ENCODE data around the gene PURA. TPM values are rescaled to one million over a fixed set of nuclear protein-coding genes. Genes with fewer than 3 reads are reported as not detected.

PURA gene
- total and polyA plus RNA-seq, 2 of the 13 experiments (the other 11 are each of a cell fraction or from before 2014, with no cell fraction given) = 2.0 to 5.0 TPM

DNA sequence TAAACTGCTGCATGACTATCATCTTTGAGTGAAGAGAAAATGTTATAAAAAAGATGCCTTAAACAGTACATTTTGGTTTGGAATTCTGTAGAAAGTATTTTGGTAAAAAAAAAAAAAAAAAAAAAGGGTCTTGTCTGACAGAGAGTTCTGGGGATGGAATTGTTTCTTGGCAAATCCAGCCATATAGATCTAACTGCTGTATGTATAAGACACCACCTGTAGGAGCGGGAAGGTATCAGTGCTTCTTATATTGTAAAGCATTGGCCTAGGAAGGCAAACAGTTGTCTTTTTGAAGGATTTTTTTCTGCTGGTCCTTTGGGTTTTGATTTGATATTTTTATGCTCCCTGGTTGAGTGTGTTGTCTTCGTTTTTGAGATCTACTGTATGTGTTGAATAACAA is 2.8 kb downstream of the PURA start (continued):
- no peak for TF ChIP-seq ZNF737 (CRISPR knock-in tag; IDR thresholded peaks at IDR 0.05; ENCODE audit: borderline replicate concordance)

DNA sequence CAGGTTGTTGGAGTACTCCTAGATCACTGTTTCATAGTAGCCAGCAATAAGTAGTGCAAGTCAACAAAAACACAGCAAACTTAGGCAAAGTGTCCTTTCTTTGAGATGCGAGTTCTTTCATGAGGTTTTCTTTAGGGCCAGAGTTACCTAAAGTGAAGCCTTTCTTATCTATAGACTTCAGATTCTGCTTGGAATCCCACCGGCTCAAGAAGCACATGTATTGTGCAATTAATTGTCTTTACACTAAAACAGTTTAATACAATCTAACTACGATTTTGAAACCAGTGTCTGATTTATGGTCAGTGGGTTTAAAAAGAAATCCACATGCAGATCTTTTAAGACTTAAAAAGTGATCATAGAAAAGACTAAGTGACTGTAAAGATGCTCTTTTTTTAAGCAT is 3.6 kb downstream of the PURA start:
- Histone ChIP-seq H3K4me1 (ENCODE audit: insufficient read depth, low read length) (peaks cover 40% of the 10 kb centered on the region), H3K36me3 (replicated peaks in 1 of 2; ENCODE audit: control insufficient read depth in 1 of 2, insufficient read depth in 2 of 2, low read length in 2 of 2) (no peaks in the 10 kb centered on the region), H3K9ac (ENCODE audit: insufficient read depth, low read depth, low read length) (no peak overlapping the region), H3K27me3 (ENCODE audit: control insufficient read depth in 1 of 2, insufficient read depth in 2 of 2, low read length in 2 of 2) (no peaks in the 10 kb centered on the region; a peak in 1 of 5 replicates), H3K4me3 (replicated peaks in 1 of 3; ENCODE audit: insufficient read depth in 1 of 3, low read depth in 2 of 3, low read length in 3 of 3) (no peak overlapping the region), H3K79me2 (ENCODE audit: insufficient read depth, low read length) (peaks cover 58% of the 10 kb centered on the region), H3K9me3 (ENCODE audit: low read length) (no peaks in the 10 kb centered on the region), H3K4me2 (ENCODE audit: low read depth, low read length) (no peak overlapping the region), H3K27ac (ENCODE audit: extremely low read length, insufficient read depth, low read length) (no peak overlapping the region), H2AFZ (ENCODE audit: low read length) (no peak overlapping the region), H4K20me1 (ENCODE audit: insufficient read depth, low read length) (peaks cover 22% of the 10 kb centered on the region)
- ChIA-PET POLR2A (interaction anchor here (1.0 kb wide), 1 partner anchor 10 kb away, joined by 7 read pairs; no protein-coding TSS in a partner anchor), CTCF (ENCODE audit: low intra/inter-chr PET ratio, low total read pairs) (no interaction called here)
- BruUV-seq (replicated peaks) = no TSS peak
- 87% methylated on average over 3 of the region's 3 CpGs for WGBS (ENCODE audit: low lambda C conversion rate)
- no peak for ATAC-seq
- intact Hi-C loops (cut with micrococcal nuclease; ENCODE audit: unreplicated experiment) = no loop called here
- FAIRE-seq = no peak
- in situ Hi-C loops (cut with HindIII; ENCODE audit: extremely low pct_ligation_motif_present, low pct_unique_long_range_greater_than_20kb) = no loop called here
- DNase-seq (ENCODE audit: low spot score) = no peak
- no peak for TF ChIP-seq CAMTA2 (CRISPR knock-in tag; IDR thresholded peaks at IDR 0.05; ENCODE audit: borderline replicate concordance)
- TF ChIP-seq CEBPB (IDR thresholded peaks at IDR 0.05; ENCODE audit: borderline replicate concordance, low read depth, low read length) = peak; percentile 25; the same call in 1 of the 2 replicates

DNA sequence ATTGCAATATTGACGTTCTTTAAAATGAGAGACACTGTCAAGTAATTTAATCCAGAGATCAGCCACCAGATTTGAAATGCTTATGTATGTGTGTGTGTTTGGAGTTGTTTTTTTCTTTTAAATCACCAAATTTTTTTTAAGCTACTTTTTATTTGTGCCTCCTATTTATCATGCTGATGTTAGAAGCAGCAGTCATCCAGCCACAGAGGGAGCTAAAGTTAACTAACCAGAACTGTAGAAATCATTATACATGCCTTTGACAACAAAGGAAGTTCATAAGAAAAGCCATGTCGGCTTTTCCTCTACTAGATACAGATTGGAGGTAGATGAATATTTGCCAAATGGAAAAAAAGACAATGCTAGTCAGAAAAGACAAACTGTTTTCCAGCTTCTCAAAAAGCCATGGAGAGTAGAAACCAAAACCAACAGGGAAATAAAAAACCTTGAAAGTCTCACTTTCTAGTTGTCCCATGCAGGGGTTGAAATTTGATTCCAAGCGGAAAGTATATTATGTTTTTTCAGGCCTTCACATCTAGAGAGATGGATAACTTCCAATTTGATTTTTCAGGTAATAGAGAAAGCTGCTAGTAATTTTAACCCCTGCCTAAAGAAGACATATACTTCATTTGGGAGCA is 4.5 kb downstream of the PURA start:
- Histone ChIP-seq H3K27ac (ENCODE audit: extremely low read length, insufficient read depth, low read length) (no peak overlapping the region), H3K9ac (ENCODE audit: insufficient read depth, low read depth, low read length) (no peak overlapping the region), H3K79me2 (ENCODE audit: insufficient read depth, low read length) (peaks cover 56% of the 10 kb centered on the region), H3K36me3 (replicated peaks in 1 of 2; ENCODE audit: control insufficient read depth in 1 of 2, insufficient read depth in 2 of 2, low read length in 2 of 2) (no peaks in the 10 kb centered on the region), H3K4me1 (ENCODE audit: insufficient read depth, low read length) (peaks cover 36% of the 10 kb centered on the region), H2AFZ (ENCODE audit: low read length) (no peak overlapping the region), H4K20me1 (ENCODE audit: insufficient read depth, low read length) (peaks cover 21% of the 10 kb centered on the region), H3K27me3 (ENCODE audit: control insufficient read depth in 1 of 2, insufficient read depth in 2 of 2, low read length in 2 of 2) (no peaks in the 10 kb centered on the region; a peak in 1 of 5 replicates), H3K9me3 (ENCODE audit: low read length) (no peaks in the 10 kb centered on the region), H3K4me3 (replicated peaks in 1 of 3; ENCODE audit: insufficient read depth in 1 of 3, low read depth in 2 of 3, low read length in 3 of 3) (no peak overlapping the region), H3K4me2 (ENCODE audit: low read depth, low read length) (no peak overlapping the region)
- in situ Hi-C loops (cut with HindIII; ENCODE audit: extremely low pct_ligation_motif_present, low pct_unique_long_range_greater_than_20kb) (no loop called here), intact Hi-C loops (cut with micrococcal nuclease; ENCODE audit: unreplicated experiment) (loop anchor here (1.0 kb wide), 1 partner anchor 26 kb away; no protein-coding TSS in a partner anchor)
- BruUV-seq (replicated peaks) = no TSS peak
- ChIA-PET POLR2A (interaction anchor here (1.2 kb wide), 1 partner anchor 11 kb away, joined by 4 read pairs; no protein-coding TSS in a partner anchor), CTCF (ENCODE audit: low intra/inter-chr PET ratio, low total read pairs) (no interaction called here)
- ATAC-seq (no peak), FAIRE-seq (no peak), DNase-seq (ENCODE audit: low spot score) (no peak)
- 72% methylated on average over 3 of the region's 3 CpGs for WGBS (ENCODE audit: low lambda C conversion rate)
- no peak for TF ChIP-seq ZNF547 (CRISPR knock-in tag; IDR thresholded peaks at IDR 0.05)
- TF ChIP-seq, protein P1, sequence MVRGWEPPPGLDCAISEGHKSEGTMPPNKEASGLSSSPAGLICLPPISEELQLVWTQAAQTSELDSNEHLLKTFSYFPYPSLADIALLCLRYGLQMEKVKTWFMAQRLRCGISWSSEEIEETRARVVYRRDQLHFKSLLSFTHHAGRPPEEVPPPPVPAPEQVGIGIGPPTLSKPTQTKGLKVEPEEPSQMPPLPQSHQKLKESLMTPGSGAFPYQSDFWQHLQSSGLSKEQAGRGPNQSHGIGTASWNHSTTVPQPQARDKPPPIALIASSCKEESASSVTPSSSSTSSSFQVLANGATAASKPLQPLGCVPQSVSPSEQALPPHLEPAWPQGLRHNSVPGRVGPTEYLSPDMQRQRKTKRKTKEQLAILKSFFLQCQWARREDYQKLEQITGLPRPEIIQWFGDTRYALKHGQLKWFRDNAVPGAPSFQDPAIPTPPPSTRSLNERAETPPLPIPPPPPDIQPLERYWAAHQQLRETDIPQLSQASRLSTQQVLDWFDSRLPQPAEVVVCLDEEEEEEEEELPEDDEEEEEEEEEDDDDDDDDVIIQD (CRISPR knock-in tag; IDR thresholded peaks at IDR 0.05; ENCODE audit: low read depth) = peak; percentile 36; the same call in 1 of the 2 replicates
- TF ChIP-seq STAG1 (CRISPR knock-in tag; IDR thresholded peaks at IDR 0.05) = no peak
- peak; percentile 16; the same call in 1 of the 2 replicates for TF ChIP-seq MAFF (IDR thresholded peaks at IDR 0.05; ENCODE audit: low read depth, low read length)
- TF ChIP-seq MAFK (conservative IDR thresholded peaks at IDR 0.05 in 1 of 2, IDR thresholded peaks at IDR 0.05 in 1 of 2; ENCODE audit: low read length in 2 of 2) = peak in 1 of 2 experiments; percentile 32; a peak in 1 of 4 replicates
